Testis (tissue), 3 donors: ENCODE results near the gene KCNQ1OT1. TPM values are rescaled to one million over a fixed set of nuclear protein-coding genes. Genes with fewer than 3 reads are reported as not detected.

Source experiments
- DNase-seq: peaks from one replicate; pipeline ENCODE4 v3.0.0-alpha.2; 2019
- H3K27ac ChIP-seq, 2 donors: fragments of 200-600 bp; sonication (generic); one replicate each; pipeline ENCODE4 v1.5.1; 2019
- H3K27me3 ChIP-seq: fragments of 200-600 bp; sonication (generic); one replicate; pipeline ENCODE4 v1.5.1; 2019
- H3K36me3 ChIP-seq: fragments of 200-600 bp; sonication (generic); one replicate; pipeline ENCODE4 v1.5.1; 2017; ENCODE audit warnings: low read depth; ENCODE audit errors: missing control alignments
- H3K4me1 ChIP-seq: fragments of 200-600 bp; sonication (generic); one replicate; pipeline ENCODE4 v1.5.1; 2019
- H3K4me3 ChIP-seq, 2 donors: fragments of 200-600 bp; sonication (generic); one replicate each; pipeline ENCODE4 v1.5.1; 2017 to 2019
- H3K9me3 ChIP-seq: fragments of 200-600 bp; sonication (generic); one replicate; pipeline ENCODE4 v1.5.1; 2017
- CTCF ChIP-seq, 3 experiments: fragments of 450-650 bp in 2 of 3; fragments of 200-600 bp in 1 of 3; sonication (generic) in 1 of 3; IDR thresholded peaks; one replicate each; pipeline ENCODE4 v1.5.1; 2016 to 2019; ENCODE audit warnings: antibody characterized with exemption in 3 of 3, mild to moderate bottlenecking in 2 of 3, moderate library complexity in 1 of 3
- POLR2A ChIP-seq: fragments of 450-650 bp; IDR thresholded peaks from one replicate; pipeline ENCODE4 v1.6.1; 2017; ENCODE audit warnings: antibody characterized with exemption, mild to moderate bottlenecking, moderate library complexity
- WGBS, 2 donors: methylation state at CpG; one replicate each; pipeline ENCODE4 v1.1.5; 2018; 5-methylcytosine and 5-hydroxymethylcytosine counted together
- intact Hi-C: fragments of 100-400 bp; cut with DNase I; formaldehyde crosslinking; loops from one replicate; pipeline ENCODE4 v1.15.1; 2023; ENCODE audit warnings: low total_unique reads
- polyA plus RNA-seq: library from polyadenylated mRNA; stranded (reverse); fragments of 350-450 nt; fragmentation: Illumina TruSeq; extraction: RNeasy Lipid Tissue Mini Kit (QIAGEN cat#74804); gene quantifications from one replicate; pipeline ENCODE4 v1.2.3, GENCODE V29; 2014; ENCODE audit warnings: low read depth, low replicate concordance; ENCODE audit not compliant: insufficient read depth
- total RNA-seq, 2 donors: library from RNA; depleted of rRNA; stranded (reverse); fragments of >200 nt; gene quantifications; one replicate each; pipeline ENCODE4 v1.2.3, GENCODE V29; 2016

The KCNQ1OT1 gene
- total and polyA plus RNA-seq, 3 donors from 2014 or later: 0.20 to 5.9 (median 4.0) TPM

DNA sequence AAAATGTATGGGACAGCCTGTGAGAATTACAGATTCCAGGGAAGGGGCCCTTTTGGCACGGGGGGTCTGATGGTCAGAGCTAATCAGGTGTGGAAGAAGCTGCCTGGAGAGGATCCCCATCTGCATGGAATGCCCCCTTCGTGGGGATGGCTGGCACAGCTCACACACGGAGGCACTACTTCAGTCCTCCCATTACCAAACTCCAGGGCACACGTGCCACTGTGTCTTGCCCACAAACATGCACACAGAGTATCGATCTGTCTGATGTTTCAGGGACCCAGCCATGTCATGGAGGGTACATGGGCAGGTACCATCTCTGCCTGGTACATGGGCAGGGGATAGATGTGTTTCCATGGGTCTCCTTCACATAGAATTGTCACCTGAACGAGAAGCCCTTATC lies 14.7 kb downstream of the KCNQ1OT1 start:
- H3K4me1 ChIP-seq: no peaks in the 10 kb centered on the region
- H3K4me3 ChIP-seq: no peak overlapping the region
- TF ChIP-seq POLR2A (no peak), CTCF (IDR thresholded peaks at IDR 0.05) (no peak)
- no peak overlapping the region for H3K27ac ChIP-seq
- no peaks in the 10 kb centered on the region for H3K9me3 ChIP-seq
- DNase-seq: no peak
- H3K36me3 ChIP-seq: no peaks in the 10 kb centered on the region
- H3K27me3 ChIP-seq: no peaks in the 10 kb centered on the region
- intact Hi-C loops: no loop called here
- WGBS, 2 donors: 80 to 93% methylated on average over 4 to 6 of the region's 6 CpGs

DNA sequence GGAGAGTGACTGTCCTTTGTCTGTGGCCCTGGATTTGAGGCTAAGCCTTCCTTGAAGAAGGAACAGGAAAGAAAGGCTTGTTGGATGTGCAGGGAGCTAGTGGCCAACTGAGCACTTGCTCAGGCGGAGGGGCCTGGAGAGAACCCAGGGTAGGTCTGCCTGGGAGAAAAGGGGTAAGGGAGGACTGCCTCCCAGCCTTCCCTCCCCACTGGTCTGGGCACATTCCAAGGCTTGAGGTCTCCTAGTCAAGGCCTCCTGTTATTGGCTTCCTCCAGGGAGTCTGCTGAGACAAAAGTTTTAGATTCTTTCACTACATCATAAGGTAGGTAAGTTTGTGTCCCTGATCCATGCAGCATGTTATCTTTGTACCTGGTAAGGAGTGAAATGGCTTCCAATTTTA lies 15.2 kb downstream of the KCNQ1OT1 start:
- 93% methylated on average over 1 of the region's 1 CpG; no CpG with 5 or more reads in 1 of the 2 donors for WGBS, 2 donors
- Histone ChIP-seq H3K27me3 (no peaks in the 10 kb centered on the region), H3K9me3 (no peaks in the 10 kb centered on the region), H3K4me3 (no peak overlapping the region), H3K36me3 (no peaks in the 10 kb centered on the region), H3K27ac (no peak overlapping the region), H3K4me1 (no peaks in the 10 kb centered on the region)
- TF ChIP-seq CTCF (IDR thresholded peaks at IDR 0.05) (no peak), POLR2A (no peak)
- intact Hi-C loops: no loop called here
- DNase-seq: no peak

DNA sequence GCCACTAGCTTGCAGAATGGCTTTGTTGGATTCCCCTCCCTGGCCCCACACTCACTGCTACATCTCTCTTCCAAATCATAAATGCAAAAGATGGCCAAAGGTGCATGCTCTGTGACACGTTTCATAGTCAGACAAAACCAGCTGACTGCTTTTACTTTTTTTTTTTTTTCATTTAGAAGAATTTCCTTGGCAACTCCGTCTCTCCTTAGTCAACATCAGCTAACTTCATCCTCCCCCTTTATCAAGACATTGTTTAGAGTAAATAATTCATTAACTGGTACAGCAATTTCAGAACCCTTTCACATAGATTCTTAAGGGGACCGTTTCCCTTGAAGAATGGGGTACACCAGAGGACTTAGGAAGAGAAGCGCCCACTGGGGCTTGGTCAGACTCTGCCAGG lies 16.0 kb downstream of the KCNQ1OT1 start:
- 84 to 86% methylated on average over 4 of the region's 4 CpGs for WGBS, 2 donors
- no peak overlapping the region for H3K27ac ChIP-seq
- no peak overlapping the region for H3K4me3 ChIP-seq
- intact Hi-C loops: no loop called here
- no peaks in the 10 kb centered on the region for H3K4me1 ChIP-seq
- no peak for DNase-seq
- no peaks in the 10 kb centered on the region for H3K36me3 ChIP-seq
- no peaks in the 10 kb centered on the region for H3K27me3 ChIP-seq
- H3K9me3 ChIP-seq: no peaks in the 10 kb centered on the region
- TF ChIP-seq POLR2A (no peak), CTCF (IDR thresholded peaks at IDR 0.05) (no peak)

DNA sequence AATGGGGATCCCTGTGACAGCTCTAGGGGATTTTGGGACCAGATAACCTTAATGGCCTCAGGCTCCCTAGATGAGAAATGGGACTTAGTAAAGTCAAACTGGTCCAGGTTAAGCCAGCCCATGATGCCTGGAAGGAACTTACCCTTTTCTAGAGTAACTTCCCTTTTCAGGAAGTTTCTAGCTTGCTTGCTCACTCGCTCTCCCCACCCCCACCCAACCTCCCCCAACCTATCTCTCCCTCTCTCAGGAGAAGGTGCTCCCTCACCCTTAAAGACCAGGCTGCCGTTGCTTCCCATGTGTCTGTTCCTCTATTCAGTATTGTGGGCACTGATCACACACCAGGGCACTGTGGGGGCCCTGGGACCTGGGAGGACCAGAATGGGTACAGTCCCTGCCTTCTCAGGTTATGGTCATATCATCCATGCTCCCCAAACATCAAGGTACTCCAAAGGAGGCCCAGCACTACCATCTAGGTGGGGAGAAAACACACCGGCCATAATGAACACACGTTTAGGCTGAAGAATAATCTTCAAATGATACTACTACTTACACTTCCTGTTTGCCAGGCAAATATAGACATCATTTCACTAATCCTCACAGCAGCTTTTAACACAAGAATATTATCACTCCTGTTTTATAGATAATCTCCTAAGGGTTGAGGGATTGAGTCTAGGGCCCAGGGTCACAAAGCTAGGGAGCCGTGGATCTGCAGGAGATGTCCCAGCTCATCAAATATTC lies 18.2 kb downstream of the KCNQ1OT1 start:
- Histone ChIP-seq H3K4me1 (no peaks in the 10 kb centered on the region), H3K36me3 (no peaks in the 10 kb centered on the region), H3K27ac (no peak overlapping the region), H3K9me3 (no peaks in the 10 kb centered on the region), H3K27me3 (no peaks in the 10 kb centered on the region), H3K4me3 (no peak overlapping the region)
- WGBS, 2 donors: 87 to 91% methylated on average over 5 of the region's 5 CpGs
- TF ChIP-seq POLR2A (no peak), CTCF (IDR thresholded peaks at IDR 0.05) (no peak)
- peak; percentile 8 for DNase-seq
- intact Hi-C loops: no loop called here
